DMS53 treated with DMSO at 0.1 percent for 48 hours (cell line): ENCODE measurements around the gene IL20.

ENCODE experiments used
- DNase-seq: peaks from one replicate; lab custom pipeline; 2025; ENCODE audit not compliant: unreplicated experiment; lab: John Stamatoyannopoulos, UW

IL20 gene, protein sequence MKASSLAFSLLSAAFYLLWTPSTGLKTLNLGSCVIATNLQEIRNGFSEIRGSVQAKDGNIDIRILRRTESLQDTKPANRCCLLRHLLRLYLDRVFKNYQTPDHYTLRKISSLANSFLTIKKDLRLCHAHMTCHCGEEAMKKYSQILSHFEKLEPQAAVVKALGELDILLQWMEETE

DNA sequence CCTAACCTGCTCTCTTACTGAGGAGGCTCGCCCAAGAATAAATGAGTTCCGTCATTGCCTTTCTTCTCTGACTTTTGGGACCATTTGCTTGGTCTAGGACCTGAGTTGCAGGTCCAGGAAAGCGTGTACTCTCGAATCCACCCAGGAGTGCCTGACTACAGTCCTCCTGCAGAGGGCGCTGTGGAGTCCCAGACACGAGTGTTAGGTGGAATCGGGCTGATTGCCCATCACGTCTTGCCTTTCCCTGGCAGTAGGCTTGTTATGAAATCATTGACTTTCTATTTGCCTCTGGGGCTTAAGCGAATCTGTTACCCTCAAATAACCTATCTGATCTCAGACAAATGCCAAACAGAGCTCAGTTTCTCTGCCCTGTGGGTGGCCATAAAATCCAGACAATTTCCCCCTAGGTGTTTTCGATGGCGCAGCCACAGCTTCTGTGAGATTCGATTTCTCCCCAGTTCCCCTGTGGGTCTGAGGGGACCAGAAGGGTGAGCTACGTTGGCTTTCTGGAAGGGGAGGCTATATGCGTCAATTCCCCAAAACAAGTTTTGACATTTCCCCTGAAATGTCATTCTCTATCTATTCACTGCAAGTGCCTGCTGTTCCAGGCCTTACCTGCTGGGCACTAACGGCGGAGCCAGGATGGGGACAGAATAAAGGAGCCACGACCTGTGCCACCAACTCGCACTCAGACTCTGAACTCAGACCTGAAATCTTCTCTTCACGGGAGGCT lies at the start of gene IL20:
TSS of gene IL20 (plus strand) at position 685 of the 733 bp plus-strand sequence. CDS start 230 bp downstream, outside the sequence.
- peak; percentile 75 for DNase-seq

DNA sequence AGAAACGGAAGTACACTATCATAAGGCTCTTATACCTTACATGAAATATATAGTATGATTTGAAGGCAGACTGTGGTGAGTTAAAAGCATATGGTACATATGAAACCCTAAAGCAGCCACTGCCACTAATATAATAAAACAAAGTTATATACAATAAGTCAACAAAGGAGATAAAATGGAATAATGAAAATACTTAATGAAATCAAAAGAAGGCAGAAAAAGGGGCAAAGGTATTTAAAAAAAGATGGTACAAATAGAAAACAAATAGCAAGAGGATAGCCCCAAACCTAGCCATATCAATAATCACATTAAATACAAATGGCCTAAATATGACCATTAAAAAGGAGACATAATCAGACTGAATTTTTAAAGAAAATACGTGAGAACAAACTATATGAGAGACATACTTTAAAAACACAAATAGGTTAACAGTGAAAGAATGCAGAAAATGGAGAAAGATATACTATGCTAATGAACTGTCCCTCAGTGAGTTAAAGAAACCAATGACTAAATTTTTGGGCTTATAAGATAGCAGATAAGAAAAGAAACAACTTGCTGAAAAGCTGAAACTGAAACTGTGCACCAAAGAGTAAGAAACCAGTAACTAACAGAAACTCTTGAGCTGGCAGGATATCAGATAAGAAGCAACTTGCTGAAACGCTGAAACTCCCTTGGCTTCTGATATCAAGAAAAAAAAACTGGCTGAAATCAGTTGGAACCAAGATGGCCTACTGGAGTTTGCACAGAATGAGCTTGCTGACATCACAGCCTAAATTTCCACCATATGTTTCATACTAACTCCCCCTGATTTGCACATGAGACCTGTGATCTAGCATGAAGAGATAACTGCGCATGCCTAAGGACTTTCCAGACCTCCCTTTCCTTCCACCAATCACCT lies 48.8 kb upstream of the IL20 start:
- no peak for DNase-seq

DNA sequence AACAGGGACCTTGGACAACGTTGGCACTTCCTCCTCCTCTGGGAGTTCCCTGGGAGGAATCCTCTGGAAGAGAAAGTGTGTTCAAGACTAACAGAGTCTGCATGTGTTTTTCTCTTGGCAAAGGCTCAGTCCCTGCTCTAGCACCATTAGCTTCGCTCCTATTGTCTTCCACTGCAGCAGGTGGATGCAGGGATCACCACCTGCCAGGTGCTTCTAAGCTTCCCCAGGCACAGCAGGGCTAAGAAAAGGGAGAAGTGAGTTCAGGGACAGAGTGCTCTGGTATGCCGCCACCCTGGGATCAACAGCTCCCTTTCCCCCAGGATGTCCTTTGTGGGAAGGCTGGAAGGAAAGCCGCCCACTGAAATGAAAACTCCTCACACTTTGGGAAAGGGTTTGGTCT lies 43.9 kb upstream of the IL20 start:
- DNase-seq: no peak

DNA sequence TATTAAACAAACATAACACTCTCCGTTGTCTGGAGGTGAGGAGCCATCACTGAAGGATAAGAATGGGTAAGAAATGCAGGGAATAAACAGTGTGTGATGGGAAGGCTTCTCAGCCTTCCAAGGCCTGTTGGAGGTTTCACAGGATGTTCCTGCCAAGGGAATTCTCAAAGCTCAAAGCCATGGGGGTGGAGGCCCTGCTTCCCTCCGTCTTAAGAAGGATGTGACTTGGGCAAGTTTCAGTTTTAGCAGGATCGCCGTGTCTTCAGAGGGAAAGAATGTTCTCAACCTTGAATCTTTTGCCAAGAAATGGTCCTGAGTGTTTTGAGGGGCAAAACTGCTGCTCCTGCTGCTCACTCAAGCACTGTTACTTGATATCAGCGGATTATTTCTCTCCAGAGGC lies 41.7 kb upstream of the IL20 start:
- DNase-seq: no peak

DNA sequence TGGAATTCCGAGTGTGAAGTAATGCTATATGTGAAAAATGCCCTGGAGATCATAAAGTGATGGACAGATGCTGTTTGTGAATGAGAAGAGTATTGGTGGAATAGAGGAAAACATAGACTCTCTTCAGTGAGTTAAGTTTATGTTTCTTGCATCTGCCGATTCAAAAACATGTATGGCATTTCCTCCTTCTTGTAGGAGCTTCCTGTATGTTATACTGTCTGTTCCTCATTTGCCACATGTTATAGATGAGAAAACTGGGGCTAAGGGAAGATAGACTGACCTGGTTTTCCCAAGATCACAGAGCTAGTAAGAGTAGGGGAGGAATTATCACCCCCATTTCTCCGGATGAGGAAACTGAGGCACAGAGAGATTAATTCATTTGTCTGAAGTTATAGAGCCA lies 41.1 kb upstream of the IL20 start:
- DNase-seq: no peak

DNA sequence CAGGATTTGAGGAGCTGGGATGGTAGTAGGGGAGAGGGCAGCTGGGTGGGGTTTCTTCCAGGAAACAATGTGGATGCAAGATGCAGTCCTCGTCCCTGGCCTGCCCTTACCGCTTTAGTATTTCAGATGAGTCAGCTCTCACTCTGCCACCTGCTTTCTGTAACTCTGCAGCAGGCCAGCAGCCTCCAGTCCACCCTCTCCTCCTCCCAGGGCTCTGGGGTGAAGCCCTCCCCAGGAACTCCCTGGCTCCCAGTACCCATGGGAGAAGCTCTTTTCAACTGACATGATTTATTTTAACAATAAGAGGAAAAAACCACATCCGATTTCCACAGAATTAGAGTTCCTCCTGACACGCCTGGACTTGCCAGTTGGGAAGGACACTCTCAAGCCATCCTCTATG lies 39.0 kb upstream of the IL20 start:
- no peak for DNase-seq

DNA sequence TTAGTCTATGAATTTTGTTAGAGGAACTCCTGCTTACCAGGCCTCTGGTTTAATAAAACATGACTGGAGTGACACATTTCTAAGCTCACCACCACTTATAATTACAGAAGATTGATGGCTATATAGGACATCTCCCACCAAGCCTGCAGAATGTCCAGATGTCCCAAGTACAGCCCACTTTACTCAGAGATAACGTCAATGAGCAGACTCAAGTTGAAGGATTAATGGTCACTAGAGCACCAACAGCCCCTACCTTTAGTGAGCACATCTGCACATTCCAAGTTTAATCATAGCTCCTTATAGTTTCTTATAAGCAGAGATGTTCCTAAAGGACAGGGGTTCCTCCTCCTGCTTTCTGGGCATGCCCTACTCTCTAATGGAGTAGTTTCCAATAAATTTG lies 37.4 kb upstream of the IL20 start:
- DNase-seq: no peak

DNA sequence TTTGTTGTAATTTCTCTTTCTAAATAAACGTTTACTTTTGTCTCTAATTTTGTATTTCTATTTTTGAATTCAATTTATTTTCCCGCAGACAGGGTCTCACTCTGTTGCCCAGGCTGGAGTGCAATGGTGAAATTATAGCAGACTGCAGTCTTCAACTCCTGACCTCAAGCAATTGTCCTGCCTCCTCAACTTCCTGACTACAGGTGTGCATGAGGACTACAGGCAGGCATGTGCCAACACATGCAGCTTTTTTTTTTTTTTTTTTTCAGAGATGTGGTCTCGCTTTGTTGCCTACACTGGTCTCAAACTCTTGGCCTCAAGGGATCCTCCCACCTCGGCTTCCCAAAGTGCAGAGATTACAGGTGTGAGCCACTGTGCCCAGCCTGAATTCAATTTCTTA lies 36.7 kb upstream of the IL20 start:
- no peak for DNase-seq

DNA sequence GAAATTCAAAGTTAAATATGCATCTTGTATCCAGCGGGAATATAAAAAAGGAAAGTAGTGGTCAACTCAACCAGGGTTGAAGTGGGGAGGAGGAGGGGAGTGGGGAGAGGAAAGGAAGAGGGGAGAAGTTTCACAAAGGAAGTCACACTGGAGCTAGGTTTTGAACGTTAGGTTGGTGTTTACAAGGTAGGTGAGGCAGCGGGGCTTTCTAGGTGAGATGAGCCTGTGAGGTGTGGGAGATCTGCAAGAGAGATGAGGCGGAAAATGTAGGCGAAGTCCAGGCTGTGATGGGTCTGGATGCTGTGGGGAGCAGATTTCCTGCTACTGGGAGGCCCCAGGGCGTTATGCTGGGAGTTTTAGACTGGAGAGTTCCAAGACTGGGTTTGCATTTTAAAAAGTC lies 36.1 kb upstream of the IL20 start:
- no peak for DNase-seq

DNA sequence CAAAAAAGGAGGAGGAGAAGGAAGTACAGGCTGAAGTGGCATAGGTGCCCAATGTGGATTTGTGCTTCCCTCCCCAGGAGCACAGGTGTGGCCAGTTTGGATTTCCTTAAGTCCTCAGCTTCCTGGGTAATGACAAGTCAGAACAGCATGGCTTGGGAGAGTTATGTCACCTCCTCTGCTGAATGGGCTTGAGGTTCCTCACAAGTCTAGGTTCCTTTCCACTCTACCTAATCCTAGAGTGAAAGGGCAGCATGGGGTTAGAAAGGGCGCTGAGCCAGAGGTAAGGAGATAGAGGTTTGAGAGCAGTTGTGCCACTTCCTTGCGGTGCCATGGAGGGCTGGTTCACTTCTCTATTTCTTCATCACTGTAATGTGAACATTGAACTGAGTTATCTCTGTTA lies 35.5 kb upstream of the IL20 start:
- no peak for DNase-seq

DNA sequence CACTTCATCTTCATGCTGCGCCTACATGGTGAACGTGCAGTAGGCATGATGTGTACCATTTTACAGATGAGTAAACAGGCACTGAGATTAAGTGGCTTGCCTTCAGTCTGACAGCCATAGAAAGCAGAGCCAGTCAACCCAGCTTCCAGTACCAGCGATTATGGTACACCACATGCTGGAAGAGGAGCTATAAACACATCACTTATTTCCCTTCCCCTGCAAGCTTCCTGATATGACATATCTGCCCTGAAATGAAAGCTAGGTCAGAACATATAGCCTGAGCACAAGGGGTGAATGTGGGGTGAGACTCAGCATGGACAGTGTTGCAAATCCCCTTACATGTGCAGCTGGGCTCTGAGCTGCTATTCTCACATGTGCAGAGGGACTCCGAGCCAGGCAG lies 33.8 kb upstream of the IL20 start:
- no peak for DNase-seq

DNA sequence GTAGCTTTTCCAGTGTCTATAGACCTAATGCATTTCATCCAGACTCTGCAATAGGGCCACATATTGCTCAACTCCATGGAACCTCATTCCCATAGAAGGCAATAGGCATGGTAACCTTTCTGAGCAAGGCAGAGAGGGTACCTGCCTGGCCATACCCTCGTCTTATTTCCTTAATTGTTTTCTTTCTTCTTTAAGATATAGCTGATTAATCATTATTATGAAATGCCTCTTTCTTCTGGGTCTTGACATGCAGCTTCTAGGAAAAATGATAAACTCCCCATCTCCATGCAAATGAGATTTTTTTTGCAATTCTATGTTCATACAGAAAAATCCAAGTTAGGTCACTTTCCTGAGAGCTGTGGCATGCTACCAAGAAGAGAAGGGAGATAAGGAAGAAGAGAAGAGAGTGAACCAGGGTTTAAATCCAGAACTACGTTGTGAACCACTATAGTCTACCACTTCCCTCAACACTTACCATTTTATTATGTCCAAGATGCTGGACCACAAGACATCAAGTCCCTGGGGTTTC lies 33.0 kb upstream of the IL20 start:
- no peak for DNase-seq

DNA sequence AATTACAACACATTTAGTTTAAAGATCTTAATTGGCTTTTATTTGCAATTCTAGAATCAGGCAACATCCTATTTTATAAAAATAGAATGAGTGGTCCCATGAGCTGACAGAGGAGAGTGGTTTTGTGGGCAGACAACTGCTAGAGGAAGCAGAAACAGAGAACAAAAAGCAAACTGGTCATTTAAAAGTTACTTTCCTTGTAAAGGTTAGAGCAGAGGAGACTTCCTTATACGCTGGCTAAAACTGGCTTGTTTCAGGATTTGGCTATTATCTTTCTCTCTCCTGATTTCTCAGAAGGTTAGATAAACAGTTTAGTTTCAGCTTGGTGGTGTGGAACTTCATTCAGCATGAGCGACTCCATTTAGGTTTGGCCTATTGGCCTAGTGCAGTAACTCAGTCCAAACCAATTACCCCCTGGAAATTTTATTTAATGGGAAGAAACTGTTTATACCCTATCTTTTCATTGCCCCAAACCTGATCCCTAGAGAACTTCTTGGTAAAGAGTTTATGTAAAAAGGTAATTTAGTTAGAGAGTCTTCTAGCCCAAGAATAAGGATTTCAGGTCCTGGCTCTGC lies 32.2 kb upstream of the IL20 start:
- no peak for DNase-seq

DNA sequence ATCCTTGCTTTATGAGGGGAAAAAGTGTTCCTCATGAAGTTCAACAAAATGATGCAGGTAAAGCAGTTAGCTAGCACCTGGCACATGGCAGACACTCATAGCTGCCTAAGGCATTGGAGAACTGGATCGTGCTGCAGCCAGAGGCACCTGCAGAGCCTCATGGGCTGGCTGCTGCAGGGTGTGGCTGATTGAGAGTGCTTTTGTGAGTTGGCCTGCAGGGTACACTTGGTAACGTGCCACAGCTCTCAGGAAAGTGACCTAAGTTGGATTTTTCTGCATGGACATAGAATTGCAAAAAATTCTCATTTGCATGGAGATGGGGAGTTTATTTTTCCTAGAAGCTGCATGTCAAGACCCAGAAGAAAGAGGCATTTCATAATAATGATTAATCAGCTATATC lies 31.6 kb upstream of the IL20 start:
- DNase-seq: no peak

DNA sequence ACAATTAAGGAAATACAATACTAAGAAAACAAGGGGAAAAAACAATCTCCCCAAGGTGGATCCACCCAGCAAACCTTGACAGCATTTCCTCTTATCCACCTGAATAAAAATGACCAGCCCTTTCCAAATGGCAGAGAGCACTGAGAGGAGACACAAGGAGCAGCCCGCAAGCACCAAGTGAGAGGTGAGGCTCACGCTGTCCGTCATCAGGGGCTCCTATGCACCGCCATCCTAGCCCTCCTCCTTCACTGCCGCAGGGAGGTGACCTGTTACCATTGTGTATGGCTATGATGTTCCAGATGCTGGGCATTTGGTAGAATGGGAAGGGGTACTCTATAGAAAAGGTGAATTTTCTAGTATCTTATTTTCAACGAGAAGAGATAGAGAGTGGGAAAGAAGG lies 31.2 kb upstream of the IL20 start:
- no peak for DNase-seq

DNA sequence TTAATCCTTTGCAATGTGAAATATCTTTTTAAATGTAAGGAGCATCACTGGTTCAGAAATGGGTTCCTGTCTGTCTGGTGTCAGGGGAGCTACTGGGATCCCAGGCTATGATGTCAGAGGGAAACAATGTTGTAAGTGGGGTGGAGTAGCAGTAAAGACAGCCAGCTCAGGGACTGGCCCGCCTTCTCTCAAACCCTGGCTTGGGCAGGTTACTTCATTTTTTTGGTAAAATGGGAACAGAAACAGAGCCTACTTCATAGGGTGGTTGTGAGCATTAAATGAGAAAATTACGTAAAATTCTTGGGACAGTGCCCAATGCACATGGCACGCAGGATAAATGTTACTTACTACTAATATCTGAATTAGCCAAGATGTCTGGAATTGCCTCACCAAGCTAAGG lies 30.7 kb upstream of the IL20 start:
- DNase-seq: no peak

DNA sequence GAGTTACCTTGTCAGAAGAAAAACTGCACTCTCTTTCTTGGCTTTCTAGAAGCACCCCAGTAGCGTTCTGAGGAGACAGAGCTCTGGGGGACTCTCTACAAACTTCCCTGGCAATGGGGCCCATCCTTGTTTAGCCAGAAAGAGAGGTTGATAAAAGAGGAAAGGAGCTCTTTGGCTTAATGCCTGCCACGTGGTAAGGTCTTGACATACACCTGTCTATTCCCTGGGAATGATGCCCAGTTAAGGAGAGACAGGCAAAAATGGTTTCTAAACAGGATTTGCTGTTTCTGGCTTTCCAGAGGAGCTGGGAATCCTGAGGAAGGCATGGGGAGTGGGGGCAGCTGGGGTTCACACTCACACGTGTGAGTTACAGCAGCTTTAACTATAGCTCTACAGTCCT lies 30.2 kb upstream of the IL20 start:
- DNase-seq: no peak

DNA sequence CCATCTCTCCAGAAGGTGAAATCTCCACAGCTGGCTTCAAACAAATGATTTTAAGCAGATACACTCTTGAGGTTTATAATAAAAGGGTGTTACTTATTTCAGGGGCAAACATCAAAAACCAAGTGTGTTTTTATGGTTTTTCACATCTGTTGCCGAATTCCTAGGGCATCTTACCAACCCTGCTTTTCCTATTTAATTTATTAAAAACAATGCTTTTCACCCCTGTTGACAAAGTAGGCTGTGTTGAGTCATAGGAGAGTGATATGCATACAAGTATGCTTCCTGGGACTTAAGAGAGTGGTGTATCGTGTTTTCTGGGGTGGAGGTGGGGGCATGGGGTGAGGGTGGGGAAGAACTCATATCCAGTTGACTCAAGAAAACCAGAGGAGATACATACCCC lies 29.3 kb upstream of the IL20 start:
- no peak for DNase-seq

DNA sequence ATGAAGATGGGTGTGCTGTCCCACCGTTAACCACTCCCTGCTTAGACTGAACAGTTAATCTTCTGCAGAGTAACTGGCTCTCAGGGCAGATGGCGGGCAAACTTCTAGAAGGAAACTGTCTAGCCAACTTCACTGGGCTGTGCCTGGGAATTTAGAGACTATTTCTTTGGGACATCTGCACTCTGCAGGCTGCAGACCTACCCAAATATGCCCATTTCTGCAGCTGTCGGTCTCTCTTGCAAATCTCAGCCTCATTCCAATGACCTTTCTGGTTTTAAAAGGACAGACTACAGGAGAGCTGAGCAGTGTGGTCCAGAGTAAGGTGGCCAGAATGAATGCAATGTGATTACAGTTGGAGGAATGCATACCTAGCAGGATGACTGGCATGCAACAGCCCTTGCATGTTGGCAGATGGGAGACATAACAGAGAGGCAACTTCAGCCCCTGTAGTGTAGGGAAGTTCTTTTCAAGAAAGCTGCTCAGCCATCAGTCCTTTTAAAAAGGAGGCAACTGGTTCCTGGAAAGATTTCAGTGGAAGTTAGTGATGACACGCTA lies 26.3 kb upstream of the IL20 start:
- no peak for DNase-seq

DNA sequence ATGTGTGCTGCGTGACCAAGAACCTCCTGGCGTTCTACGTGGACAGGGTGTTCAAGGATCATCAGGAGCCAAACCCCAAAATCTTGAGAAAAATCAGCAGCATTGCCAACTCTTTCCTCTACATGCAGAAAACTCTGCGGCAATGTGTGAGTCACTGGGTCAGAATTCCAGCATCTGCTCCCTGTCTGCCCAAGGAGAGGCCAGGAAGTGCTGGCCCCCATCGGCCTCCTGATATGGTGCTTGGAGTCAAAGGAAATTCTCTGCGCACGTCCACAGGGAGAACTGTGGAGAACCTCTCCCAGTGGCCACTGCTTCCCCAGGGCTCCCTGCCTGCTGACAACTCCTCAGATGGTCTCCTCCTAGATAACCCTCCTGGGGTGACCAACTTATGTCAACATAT lies 25.6 kb upstream of the IL20 start:
- no peak for DNase-seq

DNA sequence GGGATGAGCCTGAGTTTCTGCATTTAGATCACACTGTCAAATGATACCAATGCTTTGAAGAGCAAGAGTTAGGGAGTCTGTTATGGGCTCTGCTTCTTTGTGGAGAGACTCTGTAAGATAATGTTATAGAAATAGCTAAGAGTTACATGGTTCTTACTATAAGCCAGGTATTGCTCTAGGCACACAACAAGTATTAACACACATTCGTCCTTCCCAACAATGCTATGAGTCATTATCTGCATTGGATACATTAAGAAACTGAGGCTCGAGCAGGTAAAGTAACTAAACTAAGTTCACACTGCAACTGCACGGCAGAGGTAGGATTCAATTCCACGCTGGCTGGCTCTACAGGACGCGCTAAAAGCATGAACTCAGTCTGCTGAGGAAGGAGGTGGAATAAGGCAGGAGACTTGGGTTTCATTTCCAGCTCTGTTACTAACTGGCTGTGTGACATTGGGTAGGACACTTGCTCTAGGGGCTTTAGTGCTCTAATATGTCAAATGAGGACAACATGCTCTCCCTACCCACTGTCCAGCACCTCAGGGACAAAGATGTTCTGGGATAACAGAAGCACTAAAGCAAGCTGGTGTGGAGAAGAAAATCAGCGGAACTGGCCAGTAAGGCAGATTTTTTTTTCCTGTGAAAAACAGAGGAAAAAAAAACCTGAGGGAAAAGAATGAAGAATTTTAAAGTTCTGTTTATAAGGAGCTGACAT lies 23.7 kb upstream of the IL20 start:
- DNase-seq: no peak
